K562 (cell line): Measurements from ENCODE around the gene FFAR4. TPM values are rescaled to one million over a fixed set of nuclear protein-coding genes. Genes with fewer than 3 reads are reported as not detected.
A peak's percentile ranks its signal among the peaks of the same experiment; 100 is the strongest.

Experiments used
- ATAC-seq: fragments of 200-7000 bp; cut with Tn5 transposase; 3 replicates; pipeline ENCODE4 v1.9.1; 2020; ENCODE audit warnings: moderate library complexity
- BruUV-seq: library from RNA; stranded (reverse); fragments of 400-500 nt; replicated peaks from 2 replicates; lab custom pipeline; 2021; lab: Mats Ljungman, UMichigan
- CTCF ChIA-PET: fragments of 300-600 bp; formaldehyde crosslinking; extraction: SDS; loops from one replicate; lab custom pipeline; 2021; ENCODE audit warnings: low intra/inter-chr PET ratio; lab: Yijun Ruan, JAX
- POLR2A ChIA-PET: fragments of 300-600, 350-650 bp; sonication (Branson Sonifier 250); formaldehyde crosslinking; extraction: SDS; loops from one replicate; lab custom pipeline; 2021; ENCODE audit warnings: antibody characterized with exemption, inconsistent platforms; lab: Yijun Ruan, JAX
- DNase-seq, 4 experiments: peaks; one replicate each; pipeline versions ENCODE4 v3.0.0 to v3.0.0-alpha.2; 2011 to 2018; ENCODE audit warnings: low spot score in 3 of 4, mixed read lengths in 3 of 4; ENCODE audit errors: extremely low read depth in 1 of 4
- FAIRE-seq: peaks from 2 replicates; lab custom pipeline; 2011; peaks lifted over from hg19 to GRCh38; lab: Jason Lieb, UNC
- H2AFZ ChIP-seq: 2 replicates; pipeline ENCODE4 v1.6.0; 2011; ENCODE audit warnings: low read depth, low read length, control low read depth, inconsistent platforms
- H3K27ac ChIP-seq: fragments of 200-600 bp; 3 replicates; pipeline ENCODE4 v1.8.0; 2011; ENCODE audit warnings: low read depth, mild to moderate bottlenecking, control low read depth, inconsistent platforms, low read length, moderate library complexity, mixed read lengths; ENCODE audit errors: extremely low read depth
- H3K27me3 ChIP-seq, 2 experiments: fragments of 300-600 bp in 1 of 2; 2 replicates in 1 of 2; 3 replicates in 1 of 2; pipeline versions ENCODE4 v1.6.0 to v1.8.0; 2011; ENCODE audit warnings: inconsistent platforms in 2 of 2, low read length in 2 of 2, mild to moderate bottlenecking in 1 of 2, mixed read lengths in 1 of 2, moderate library complexity in 1 of 2; ENCODE audit not compliant: control insufficient read depth in 2 of 2, insufficient read depth in 2 of 2
- H3K36me3 ChIP-seq: fragments of 300-600 bp; 3 replicates; pipeline ENCODE4 v1.8.0; 2011; ENCODE audit warnings: mild to moderate bottlenecking, low read length, inconsistent platforms; ENCODE audit not compliant: control insufficient read depth, insufficient read depth
- H3K4me1 ChIP-seq, 2 experiments: fragments of 200-600 bp in 1 of 2; replicated peaks in 1 of 2; 2 replicates in 1 of 2; 3 replicates in 1 of 2; pipeline versions ENCODE4 v1.5.1 to v1.8.0; 2011; ENCODE audit warnings: inconsistent platforms in 2 of 2, low read length in 2 of 2, mild to moderate bottlenecking in 1 of 2, mixed read lengths in 1 of 2, moderate library complexity in 1 of 2; ENCODE audit not compliant: control insufficient read depth in 2 of 2, insufficient read depth in 2 of 2
- H3K4me2 ChIP-seq: 2 replicates; pipeline ENCODE4 v1.6.1; 2011; ENCODE audit warnings: low read length, control low read depth, inconsistent platforms, mixed read lengths; ENCODE audit not compliant: insufficient read depth
- H3K4me3 ChIP-seq: fragments of 200-600 bp; sonication (generic), shearing (Covaris generic); 2 replicates; pipeline ENCODE4 v1.5.1; 2016; ENCODE audit warnings: control low read depth, inconsistent platforms
- H3K79me2 ChIP-seq: fragments of 200-600 bp; 3 replicates; pipeline ENCODE4 v1.8.0; 2011; ENCODE audit warnings: low read length, inconsistent platforms; ENCODE audit not compliant: control insufficient read depth, insufficient read depth
- H3K9ac ChIP-seq, 2 experiments: 2 replicates each; pipeline versions ENCODE4 v1.6.0 to v1.6.1; 2011; ENCODE audit warnings: low read depth in 2 of 2, low read length in 2 of 2, control low read depth in 1 of 2, inconsistent platforms in 1 of 2, mild to moderate bottlenecking in 1 of 2, mixed read lengths in 1 of 2; ENCODE audit not compliant: insufficient read depth in 1 of 2
- H3K9me1 ChIP-seq: one replicate; pipeline ENCODE4 v1.6.0; 2011; ENCODE audit warnings: inconsistent platforms, mild to moderate bottlenecking, low read length, moderate library complexity; ENCODE audit not compliant: control insufficient read depth, insufficient read depth
- H3K9me3 ChIP-seq: replicated peaks from 2 replicates; pipeline ENCODE4 v1.5.1; 2011; ENCODE audit warnings: low read depth, low read length, inconsistent platforms; ENCODE audit not compliant: control insufficient read depth, insufficient read depth
- H4K20me1 ChIP-seq: replicated peaks from 2 replicates; pipeline ENCODE4 v1.6.1; 2011; ENCODE audit warnings: low read length, inconsistent platforms, mixed read lengths; ENCODE audit not compliant: control insufficient read depth, insufficient read depth
- BCOR ChIP-seq: fragments of 450-650 bp; IDR thresholded peaks from 2 replicates; pipeline ENCODE4 v1.6.1; 2016
- BHLHE40 ChIP-seq: IDR thresholded peaks from 2 replicates; pipeline ENCODE4 v1.6.1; 2011; ENCODE audit warnings: low read length, improper control_type of control experiment
- CTBP1 ChIP-seq: fragments of 450-650 bp; IDR thresholded peaks from 2 replicates; pipeline ENCODE4 v1.6.1; 2016; ENCODE audit warnings: borderline replicate concordance
- CTCF ChIP-seq, 3 experiments: IDR thresholded peaks in 2 of 3; conservative IDR thresholded peaks in 1 of 3; 2 replicates each; pipeline ENCODE4 v1.5.1; 2011 to 2012; ENCODE audit warnings: low read length in 3 of 3, mild to moderate bottlenecking in 3 of 3, control low read depth in 2 of 3, improper control_type of control experiment in 1 of 3, inconsistent platforms in 1 of 3, low read depth in 1 of 3, mixed read lengths in 1 of 3, moderate library complexity in 1 of 3; ENCODE audit not compliant: insufficient read depth in 2 of 3
- HBP1 ChIP-seq: fragments of 450-650 bp; formaldehyde crosslinking; IDR thresholded peaks from 2 replicates; pipeline ENCODE4 v1.4.0; 2022; ENCODE audit warnings: missing genetic modification characterization
- HCFC1 ChIP-seq: IDR thresholded peaks from 2 replicates; pipeline ENCODE4 v1.6.1; 2012; ENCODE audit warnings: low read depth, low read length, improper control_type of control experiment
- HDAC8 ChIP-seq: fragments of 450-650 bp; IDR thresholded peaks from 2 replicates; pipeline ENCODE4 v1.6.1; 2016; ENCODE audit warnings: mild to moderate bottlenecking, missing genetic modification characterization, moderate library complexity, missing compliant biosample characterization
- NELFE ChIP-seq: IDR thresholded peaks from 2 replicates; pipeline ENCODE4 v1.6.1; 2011; ENCODE audit warnings: mild to moderate bottlenecking; ENCODE audit not compliant: insufficient read depth, insufficient read length
- NFIC ChIP-seq: fragments of 450-650 bp; IDR thresholded peaks from 2 replicates; pipeline ENCODE4 v1.6.1; 2017; ENCODE audit warnings: mild to moderate bottlenecking, inconsistent platforms
- NFIX ChIP-seq: fragments of 250-450 bp; sonication (Bioruptor Pico); IDR thresholded peaks from 2 replicates; pipeline ENCODE4 v1.4.0; 2020; ENCODE audit warnings: low read depth, mild to moderate bottlenecking, moderate library complexity
- RNF219 ChIP-seq: fragments of 250-450 bp; sonication (Bioruptor Pico); IDR thresholded peaks from 2 replicates; pipeline ENCODE4 v1.5.0; 2022; ENCODE audit warnings: mild to moderate bottlenecking
- SPI1 ChIP-seq: IDR thresholded peaks from 2 replicates; pipeline ENCODE4 v1.6.1; 2011; ENCODE audit warnings: low read depth, low read length, control low read depth, borderline replicate concordance
- ZNF511 ChIP-seq: sonication (generic); formaldehyde crosslinking; IDR thresholded peaks from 2 replicates; pipeline ENCODE4 v1.8.0; 2022; ENCODE audit warnings: mild to moderate bottlenecking, missing genetic modification reagents
- WGBS: fragments of 100-300 bp; shearing (Covaris generic); methylation state at CpG from one replicate; pipeline ENCODE4 v1.1.6; 2016; ENCODE audit warnings: low coverage, mixed read lengths; ENCODE audit not compliant: insufficient coverage; ENCODE audit errors: missing lambda C conversion rate; 5-methylcytosine and 5-hydroxymethylcytosine counted together
- in situ Hi-C: fragments of 300-500 bp; cut with MboI; formaldehyde crosslinking; loops from 4 replicates; pipeline ENCODE4 v1.15.0; 2018; ENCODE audit warnings: inconsistent platforms, mixed read lengths
- intact Hi-C: fragments of 100-400 bp; cut with micrococcal nuclease; formaldehyde crosslinking; loops from 2 replicates; pipeline ENCODE4 v1.14.2; 2022
- polyA plus RNA-seq, 8 experiments: library from polyadenylated mRNA; depleted of rRNA in 4 of 8; stranded (reverse) in 5 of 8; unstranded in 3 of 8; fragments of >200 nt; fragmentation: Nextera tagmentation in 2 of 8; fragmentation: Illumina TruSeq in 1 of 8; extraction: Ambion mirVana in 2 of 8; extraction: Trizol in 1 of 8; gene quantifications; 2 replicates each; pipeline versions ENCODE4 v1.2.1 to v1.2.3, GENCODE V29; 2011 to 2014; ENCODE audit warnings: inconsistent platforms in 1 of 8, missing spikeins in 1 of 8
- total RNA-seq, 7 experiments: library from RNA; depleted of rRNA in 6 of 7; stranded (reverse); fragments of >200 nt in 6 of 7; fragmentation: Illumina TruSeq in 2 of 7; extraction: Trizol in 2 of 7; gene quantifications; 2 replicates each; pipeline versions ENCODE4 v1.2.1 to v1.2.3, GENCODE V29; 2011 to 2021; ENCODE audit warnings: low replicate concordance in 1 of 7

The FFAR4 gene
- total and polyA plus RNA-seq, 9 of the 15 experiments (the other 6 are each of a cell fraction or from before 2014, with no cell fraction given), result not detected

GRCh38 chr10:93542358-93542791, 24.1 kb upstream of the FFAR4 start:
- Histone ChIP-seq H3K9me3 (no peaks in the 10 kb centered on the region), H3K27ac (no peak overlapping the region), H3K27me3 (peaks cover 0 to 7% of the 10 kb centered on the region in 2 experiments; a peak in 2 of 5 replicates), H4K20me1 (no peaks in the 10 kb centered on the region), H3K4me2 (0 out of 2 replicates have a peak overlapping the region, but pooled peaks have one; percentile 8), H3K4me3 (no peak overlapping the region), H2AFZ (no peak overlapping the region), H3K36me3 (no peaks in the 10 kb centered on the region), H3K79me2 (no peaks in the 10 kb centered on the region), H3K9me1 (no peaks in the 10 kb centered on the region), H3K4me1 (no peaks in the 10 kb centered on the region; a peak in 1 of 5 replicates), H3K9ac (no peak overlapping the region)
- no TSS peak for BruUV-seq
- in situ Hi-C loops (no loop called here), intact Hi-C loops (no loop called here)
- no peak for FAIRE-seq
- peak in 2 of 4 experiments; percentile 10 to 19 for DNase-seq
- WGBS, result 6% methylated on average over 9 of the region's 10 CpGs
- ChIA-PET CTCF (no interaction called here), POLR2A (interaction anchor here (1.4 to 1.6 kb wide), 2 partner anchors 12 kb away, joined by 4 to 5 read pairs; no protein-coding TSS in a partner anchor)
- no peak; the same call in 1 of the 3 replicates for ATAC-seq
- TF ChIP-seq HBP1, result no peak
- TF ChIP-seq HCFC1, result no peak
- no peak for TF ChIP-seq RNF219 (CRISPR knock-in tag)
- no peak for TF ChIP-seq BHLHE40
- TF ChIP-seq HDAC8 (tag), result no peak
- TF ChIP-seq NFIC, result peak; percentile 92
- TF ChIP-seq NELFE, result no peak
- peak; percentile 62 for TF ChIP-seq NFIX
- no peak for TF ChIP-seq CTCF (IDR thresholded peaks at IDR 0.05 in 2 of 3, conservative IDR thresholded peaks at IDR 0.05 in 1 of 3; ENCODE audit: insufficient read depth in 2 of 3, low read depth in 1 of 3, low read length in 3 of 3)
- no peak for TF ChIP-seq BCOR
- no peak for TF ChIP-seq SPI1
- no peak for TF ChIP-seq ZNF511 (CRISPR knock-in tag)
- no peak for TF ChIP-seq CTBP1
